Osteoblast (primary cell): ENCODE measurements around the gene USP43. TPM values are rescaled to one million over a fixed set of nuclear protein-coding genes. Genes with fewer than 3 reads are reported as not detected.
"Not testable (repeated sequence)": the region's sequence is repeated elsewhere in the genome, so short reads cannot be mapped to it uniquely, and the experiment has no call there.

Experiments
- DNase-seq: peaks from one replicate; pipeline ENCODE4 v3.0.0; 2011; ENCODE audit warnings: low spot score, mixed read lengths; ENCODE audit not compliant: insufficient read length; ENCODE audit errors: missing footprints
- H2AFZ ChIP-seq: 2 replicates; pipeline ENCODE4 v1.6.0; 2011; ENCODE audit warnings: mild to moderate bottlenecking, low read length
- H3K27ac ChIP-seq: 2 replicates; pipeline ENCODE4 v1.5.1; 2011; ENCODE audit warnings: mild to moderate bottlenecking, low read depth, low read length, moderate library complexity
- H3K27me3 ChIP-seq: 2 replicates; pipeline ENCODE4 v1.6.0; 2012; ENCODE audit warnings: mild to moderate bottlenecking, control low read depth, inconsistent platforms, low read length, moderate library complexity; ENCODE audit not compliant: insufficient read depth
- H3K36me3 ChIP-seq: 2 replicates; pipeline ENCODE4 v1.5.1; 2011; ENCODE audit warnings: mild to moderate bottlenecking, low read length, control low read depth, moderate library complexity; ENCODE audit not compliant: insufficient read depth
- H3K4me1 ChIP-seq: 2 replicates; pipeline ENCODE4 v1.5.1; 2011; ENCODE audit warnings: mild to moderate bottlenecking, low read length, control low read depth, moderate library complexity; ENCODE audit not compliant: insufficient read depth
- H3K4me2 ChIP-seq: 2 replicates; pipeline ENCODE4 v1.6.0; 2011; ENCODE audit warnings: mild to moderate bottlenecking, low read length; ENCODE audit not compliant: insufficient read depth
- H3K4me3 ChIP-seq: fragments of 200-600 bp; sonication (generic); 3 replicates; pipeline ENCODE4 v1.5.1; 2012; ENCODE audit warnings: mild to moderate bottlenecking, low read length, inconsistent platforms; ENCODE audit not compliant: insufficient read depth
- H3K79me2 ChIP-seq: 2 replicates; pipeline ENCODE4 v1.6.0; 2012; ENCODE audit warnings: mild to moderate bottlenecking, low read length, control low read depth, inconsistent platforms; ENCODE audit not compliant: insufficient read depth
- H3K9me3 ChIP-seq: 2 replicates; pipeline ENCODE4 v1.5.1; 2011; ENCODE audit warnings: low read depth, low read length, control low read depth
- H4K20me1 ChIP-seq: 2 replicates; pipeline ENCODE4 v1.6.0; 2012; ENCODE audit warnings: mild to moderate bottlenecking, low read length, control low read depth; ENCODE audit not compliant: insufficient read depth
- total RNA-seq: library from RNA; depleted of rRNA; stranded (reverse); fragments of >200 nt; gene quantifications from 2 replicates; pipeline ENCODE4 v1.2.3, GENCODE V29; 2012
- TF ChIP-seq, protein P1 (sequence below): IDR thresholded peaks from 2 replicates; pipeline ENCODE4 v1.5.1; 2011; ENCODE audit warnings: mild to moderate bottlenecking, low read depth, low read length, moderate library complexity; ENCODE audit errors: extremely low read depth

Gene USP43
- total RNA-seq, 1 donor, result 0.36 TPM

DNA sequence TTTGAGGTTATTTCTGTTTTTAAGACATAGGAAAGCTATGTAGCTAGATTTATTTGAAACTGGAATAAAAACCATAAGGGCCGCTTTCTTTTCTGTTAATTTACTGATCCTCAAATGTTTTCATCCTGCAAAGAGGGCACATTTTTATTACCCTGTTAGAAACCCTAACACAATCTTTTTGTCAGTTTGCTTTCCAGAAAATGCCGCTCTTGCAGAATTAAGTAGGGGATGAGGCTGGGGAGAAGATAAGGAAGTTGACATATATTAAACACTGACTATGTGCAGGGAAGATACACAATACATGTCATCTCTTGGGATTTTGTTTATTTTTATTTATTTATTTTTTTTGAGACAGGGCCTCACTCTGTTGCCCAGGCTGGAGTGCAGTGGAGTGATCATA is 15.7 kb downstream of the USP43 start:
- no peaks in the 10 kb centered on the region for H3K79me2 ChIP-seq
- no peaks in the 10 kb centered on the region for H3K36me3 ChIP-seq
- no peaks in the 10 kb centered on the region for H4K20me1 ChIP-seq
- H3K9me3 ChIP-seq, result no peaks in the 10 kb centered on the region
- no peaks in the 10 kb centered on the region for H3K4me1 ChIP-seq
- DNase-seq, result no peak
- TF ChIP-seq, protein P1, sequence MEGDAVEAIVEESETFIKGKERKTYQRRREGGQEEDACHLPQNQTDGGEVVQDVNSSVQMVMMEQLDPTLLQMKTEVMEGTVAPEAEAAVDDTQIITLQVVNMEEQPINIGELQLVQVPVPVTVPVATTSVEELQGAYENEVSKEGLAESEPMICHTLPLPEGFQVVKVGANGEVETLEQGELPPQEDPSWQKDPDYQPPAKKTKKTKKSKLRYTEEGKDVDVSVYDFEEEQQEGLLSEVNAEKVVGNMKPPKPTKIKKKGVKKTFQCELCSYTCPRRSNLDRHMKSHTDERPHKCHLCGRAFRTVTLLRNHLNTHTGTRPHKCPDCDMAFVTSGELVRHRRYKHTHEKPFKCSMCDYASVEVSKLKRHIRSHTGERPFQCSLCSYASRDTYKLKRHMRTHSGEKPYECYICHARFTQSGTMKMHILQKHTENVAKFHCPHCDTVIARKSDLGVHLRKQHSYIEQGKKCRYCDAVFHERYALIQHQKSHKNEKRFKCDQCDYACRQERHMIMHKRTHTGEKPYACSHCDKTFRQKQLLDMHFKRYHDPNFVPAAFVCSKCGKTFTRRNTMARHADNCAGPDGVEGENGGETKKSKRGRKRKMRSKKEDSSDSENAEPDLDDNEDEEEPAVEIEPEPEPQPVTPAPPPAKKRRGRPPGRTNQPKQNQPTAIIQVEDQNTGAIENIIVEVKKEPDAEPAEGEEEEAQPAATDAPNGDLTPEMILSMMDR, result no peak
- no peak overlapping the region for H2AFZ ChIP-seq
- no peak overlapping the region for H3K4me2 ChIP-seq
- no peak overlapping the region for H3K27ac ChIP-seq
- H3K27me3 ChIP-seq, result no peaks in the 10 kb centered on the region
- H3K4me3 ChIP-seq, result no peak overlapping the region

DNA sequence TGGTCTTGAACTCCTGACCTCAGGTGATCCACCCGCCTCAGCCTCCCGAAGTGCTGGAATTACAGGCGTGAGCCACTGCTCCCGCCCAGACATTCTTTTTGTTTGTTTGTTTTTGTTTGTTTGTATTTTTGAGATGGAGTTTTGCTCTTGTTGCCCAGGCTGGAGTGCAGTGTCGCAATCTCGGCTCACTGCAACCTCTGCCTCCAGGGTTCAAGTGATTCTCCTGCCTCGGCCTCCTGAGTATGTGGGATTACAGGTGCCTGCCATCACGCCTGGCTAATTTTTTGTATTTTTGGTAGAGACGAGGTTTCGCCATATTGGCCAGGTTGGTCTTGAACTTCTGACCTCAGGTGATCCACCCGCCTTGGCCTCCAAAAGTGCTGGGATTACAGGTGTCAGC is 18.2 kb downstream of the USP43 start:
- not testable (repeated sequence) for H4K20me1 ChIP-seq, H3K4me3 ChIP-seq, H3K4me2 ChIP-seq, H3K36me3 ChIP-seq, H3K4me1 ChIP-seq, DNase-seq, H3K79me2 ChIP-seq, H3K27ac ChIP-seq, H3K27me3 ChIP-seq, H3K9me3 ChIP-seq, H2AFZ ChIP-seq

DNA sequence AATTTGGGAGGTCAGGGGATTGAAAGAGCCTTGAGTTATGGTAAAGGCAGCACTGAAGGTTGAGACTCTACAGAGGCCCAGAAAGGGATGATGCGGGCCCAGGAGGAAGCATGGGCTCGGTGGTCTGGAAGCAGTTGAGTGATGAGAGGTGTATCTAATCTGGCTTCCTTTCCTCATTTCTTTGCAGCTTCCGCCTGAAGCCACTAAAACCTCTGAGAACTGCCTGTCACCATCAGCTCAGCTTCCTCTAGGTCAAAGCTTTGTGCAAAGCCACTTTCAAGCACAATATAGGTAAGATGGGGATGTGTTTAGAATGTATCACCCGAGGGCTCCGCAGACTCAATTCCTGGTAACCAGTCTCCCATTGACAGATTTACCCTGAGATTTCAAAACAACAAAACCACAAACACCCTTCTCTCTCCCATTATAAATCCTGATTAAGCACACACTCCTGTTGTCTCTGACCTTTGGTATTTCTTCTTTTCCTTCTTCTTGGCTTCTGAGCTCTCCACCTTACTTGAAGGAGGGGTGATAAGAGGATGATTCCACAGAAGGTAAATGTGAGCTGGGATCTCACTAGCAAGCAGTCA is 21.2 kb downstream of the USP43 start:
- TF ChIP-seq, protein P1, result no peak
- Histone ChIP-seq H4K20me1 (no peaks in the 10 kb centered on the region), H2AFZ (no peak overlapping the region), H3K27ac (no peak overlapping the region), H3K79me2 (no peaks in the 10 kb centered on the region), H3K4me2 (no peak overlapping the region), H3K4me1 (no peaks in the 10 kb centered on the region), H3K9me3 (no peaks in the 10 kb centered on the region), H3K27me3 (no peaks in the 10 kb centered on the region), H3K4me3 (no peak overlapping the region), H3K36me3 (no peaks in the 10 kb centered on the region)
- no peak for DNase-seq

DNA sequence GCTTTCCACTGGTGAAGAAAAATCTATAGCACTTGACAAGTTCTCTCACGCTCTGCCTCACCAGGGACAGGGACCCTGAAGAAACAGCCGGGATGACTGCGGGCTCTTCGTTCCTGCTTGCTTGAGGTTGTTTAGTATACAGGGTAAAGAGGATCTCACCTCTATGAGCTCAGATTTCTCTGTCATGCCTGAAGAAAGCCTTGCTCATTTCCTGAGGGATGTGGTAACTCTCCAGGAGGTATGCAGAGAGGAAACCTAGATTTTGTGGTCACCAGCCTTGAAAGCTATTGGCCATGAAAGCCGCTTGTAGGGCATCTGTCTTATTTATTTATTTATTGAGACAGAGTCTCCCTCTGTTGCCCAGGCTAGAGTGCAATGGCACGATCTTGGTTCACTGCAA is 23.2 kb downstream of the USP43 start:
- no peaks in the 10 kb centered on the region for H3K9me3 ChIP-seq
- H3K4me3 ChIP-seq, result no peak overlapping the region
- TF ChIP-seq, protein P1, result no peak
- H3K27me3 ChIP-seq, result no peaks in the 10 kb centered on the region
- no peak overlapping the region for H3K4me2 ChIP-seq
- H3K27ac ChIP-seq, result no peak overlapping the region
- H3K36me3 ChIP-seq, result no peaks in the 10 kb centered on the region
- H4K20me1 ChIP-seq, result no peaks in the 10 kb centered on the region
- H3K4me1 ChIP-seq, result no peaks in the 10 kb centered on the region
- no peak overlapping the region for H2AFZ ChIP-seq
- H3K79me2 ChIP-seq, result no peaks in the 10 kb centered on the region
- no peak for DNase-seq
